A673 (cell line): ENCODE data around the gene TOB2. TPM values are rescaled to one million over a fixed set of nuclear protein-coding genes. Genes with fewer than 3 reads are reported as not detected.

Source experiments
- BruUV-seq: library from RNA; stranded (reverse); fragments of 400-500 nt; replicated peaks from 2 replicates; lab custom pipeline; 2021; lab: Mats Ljungman, UMichigan
- CTCF ChIA-PET: fragments of 300-600 bp; sonication (Branson Sonifier 250); formaldehyde crosslinking; loops from one replicate; lab custom pipeline; 2022; ENCODE audit warnings: antibody characterized with exemption; lab: Charles Lee
- POLR2A ChIA-PET: fragments of 300-600 bp; sonication (Branson Sonifier 250); formaldehyde crosslinking; loops from one replicate; lab custom pipeline; 2022; ENCODE audit warnings: antibody characterized with exemption; ENCODE audit not compliant: low non-redundant PET; lab: Charles Lee
- DNase-seq: peaks from one replicate; pipeline ENCODE4 v3.0.0-alpha.2; 2015; ENCODE audit warnings: low spot score
- H3K27ac ChIP-seq: fragments of 200-600 bp; sonication (generic); 2 replicates; pipeline ENCODE4 v1.5.1; 2016; ENCODE audit warnings: mixed run types, low read depth, mild to moderate bottlenecking, mixed read lengths, antibody characterized with exemption, low read length; ENCODE audit not compliant: poor library complexity, severe bottlenecking
- H3K27me3 ChIP-seq: fragments of 200-600 bp; sonication (generic); replicated peaks from 2 replicates; pipeline ENCODE4 v1.6.1; 2017; ENCODE audit warnings: mixed run types, low read depth, mild to moderate bottlenecking, mixed read lengths, antibody characterized with exemption, low read length; ENCODE audit not compliant: insufficient read depth, poor library complexity
- H3K36me3 ChIP-seq: fragments of 200-600 bp; sonication (generic); 2 replicates; pipeline ENCODE4 v1.6.1; 2016; ENCODE audit warnings: mixed run types, mild to moderate bottlenecking, mixed read lengths, antibody characterized with exemption, low read length; ENCODE audit not compliant: insufficient read depth, poor library complexity, severe bottlenecking
- H3K4me1 ChIP-seq: fragments of 200-600 bp; sonication (generic); 2 replicates; pipeline ENCODE4 v1.6.1; 2017; ENCODE audit warnings: mixed run types, mild to moderate bottlenecking, mixed read lengths, antibody characterized with exemption, low read length; ENCODE audit not compliant: insufficient read depth, poor library complexity, severe bottlenecking
- H3K4me3 ChIP-seq: fragments of 200-600 bp; sonication (generic); 2 replicates; pipeline ENCODE4 v1.5.1; 2016; ENCODE audit warnings: low read depth, mixed run types, mild to moderate bottlenecking, mixed read lengths, low read length; ENCODE audit not compliant: poor library complexity, severe bottlenecking
- H3K9me3 ChIP-seq: fragments of 200-600 bp; sonication (generic); 2 replicates; pipeline ENCODE4 v1.6.1; 2016; ENCODE audit warnings: mixed run types, low read depth, mild to moderate bottlenecking, mixed read lengths, antibody characterized with exemption, low read length; ENCODE audit not compliant: poor library complexity, severe bottlenecking
- EZH2 ChIP-seq: fragments of 200-600 bp; sonication (generic); IDR thresholded peaks from 2 replicates; pipeline ENCODE4 v1.6.1; 2017; ENCODE audit warnings: borderline replicate concordance, low read depth, mild to moderate bottlenecking, mixed read lengths, antibody characterized with exemption, low read length; ENCODE audit not compliant: poor library complexity, severe bottlenecking
- intact Hi-C: fragments of 100-400 bp; cut with micrococcal nuclease; formaldehyde crosslinking; loops from one replicate; pipeline ENCODE4 v1.10.0; 2022; ENCODE audit not compliant: unreplicated experiment
- total RNA-seq: library from RNA; stranded (reverse); gene quantifications from 2 replicates; pipeline ENCODE4 v1.2.3, GENCODE V29; 2021
- TF ChIP-seq, protein P1 (sequence below): fragments of 300-800, 200-600 bp; sonication (generic); conservative IDR thresholded peaks from 2 replicates; pipeline ENCODE4 v1.5.1; 2017; ENCODE audit warnings: low read depth, mild to moderate bottlenecking, antibody characterized with exemption, low read length, moderate library complexity, mixed read lengths

Gene TOB2
- total RNA-seq, 1 experiment from 2014 or later = 53.8 TPM

- H3K4me3 ChIP-seq = no peak overlapping the region
- H3K36me3 ChIP-seq = no peaks in the 10 kb centered on the region
- CTCF ChIA-PET = no interaction called here
- no peaks in the 10 kb centered on the region for H3K27me3 ChIP-seq
- BruUV-seq = no TSS peak
- intact Hi-C loops = no loop called here
- no peak overlapping the region for H3K27ac ChIP-seq
- DNase-seq = no peak
- peaks cover 14% of the 10 kb centered on the region for H3K4me1 ChIP-seq
- H3K9me3 ChIP-seq = no peaks in the 10 kb centered on the region
- TF ChIP-seq, protein P1, sequence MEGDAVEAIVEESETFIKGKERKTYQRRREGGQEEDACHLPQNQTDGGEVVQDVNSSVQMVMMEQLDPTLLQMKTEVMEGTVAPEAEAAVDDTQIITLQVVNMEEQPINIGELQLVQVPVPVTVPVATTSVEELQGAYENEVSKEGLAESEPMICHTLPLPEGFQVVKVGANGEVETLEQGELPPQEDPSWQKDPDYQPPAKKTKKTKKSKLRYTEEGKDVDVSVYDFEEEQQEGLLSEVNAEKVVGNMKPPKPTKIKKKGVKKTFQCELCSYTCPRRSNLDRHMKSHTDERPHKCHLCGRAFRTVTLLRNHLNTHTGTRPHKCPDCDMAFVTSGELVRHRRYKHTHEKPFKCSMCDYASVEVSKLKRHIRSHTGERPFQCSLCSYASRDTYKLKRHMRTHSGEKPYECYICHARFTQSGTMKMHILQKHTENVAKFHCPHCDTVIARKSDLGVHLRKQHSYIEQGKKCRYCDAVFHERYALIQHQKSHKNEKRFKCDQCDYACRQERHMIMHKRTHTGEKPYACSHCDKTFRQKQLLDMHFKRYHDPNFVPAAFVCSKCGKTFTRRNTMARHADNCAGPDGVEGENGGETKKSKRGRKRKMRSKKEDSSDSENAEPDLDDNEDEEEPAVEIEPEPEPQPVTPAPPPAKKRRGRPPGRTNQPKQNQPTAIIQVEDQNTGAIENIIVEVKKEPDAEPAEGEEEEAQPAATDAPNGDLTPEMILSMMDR = no peak
- TF ChIP-seq EZH2 = no peak
- POLR2A ChIA-PET = no interaction called here
Observed at GRCh38 chr22:41415554-41415953, 31.0 kb downstream of the TOB2 start.

- BruUV-seq = no TSS peak
- peaks cover 14% of the 10 kb centered on the region for H3K4me1 ChIP-seq
- ChIA-PET CTCF (interaction anchor here (0.6 kb wide), 1 partner anchor 222 kb away, joined by 3 read pairs; no protein-coding TSS in a partner anchor), POLR2A (interaction anchor here (0.5 kb wide), 1 partner anchor 35 kb away, joined by 4 read pairs; no protein-coding TSS in a partner anchor)
- TF ChIP-seq EZH2 = no peak
- TF ChIP-seq, protein P1 = no peak
- H3K4me3 ChIP-seq = no peak overlapping the region
- H3K36me3 ChIP-seq = no peaks in the 10 kb centered on the region
- H3K9me3 ChIP-seq = no peaks in the 10 kb centered on the region
- DNase-seq = no peak
- H3K27me3 ChIP-seq = no peaks in the 10 kb centered on the region
- no peak overlapping the region for H3K27ac ChIP-seq
- intact Hi-C loops = no loop called here
Observed at GRCh38 chr22:41411021-41411851, 35.4 kb downstream of the TOB2 start.

GRCh38 chr22:41410311-41410751, 36.3 kb downstream of the TOB2 start:
- Histone ChIP-seq H3K27me3 (no peaks in the 10 kb centered on the region), H3K27ac (no peak overlapping the region), H3K36me3 (no peaks in the 10 kb centered on the region), H3K9me3 (no peaks in the 10 kb centered on the region), H3K4me3 (no peak overlapping the region), H3K4me1 (peaks cover 14% of the 10 kb centered on the region)
- intact Hi-C loops = no loop called here
- BruUV-seq = no TSS peak
- CTCF ChIA-PET = interaction anchor here (0.6 kb wide), 1 partner anchor 223 kb away, joined by 3 read pairs; no protein-coding TSS in a partner anchor
- no peak for TF ChIP-seq EZH2
- DNase-seq = no peak
- POLR2A ChIA-PET = no interaction called here
